GM19467 (cell line): ENCODE results near the gene CELSR3.

Source experiments
- ATAC-seq: cut with Tn5 transposase; IDR thresholded peaks from one replicate; pipeline ENCODE4 v1.9.1; 2021; ENCODE audit warnings: mild to moderate bottlenecking, moderate library complexity; ENCODE audit not compliant: unreplicated experiment

Gene CELSR3

GRCh38 chr3:48662753-48663488 is at the start of gene CELSR3:
TSS of gene CELSR3 (minus strand) at chr3:48662886. CDS start at chr3:48662634, 252 bp downstream.
- ATAC-seq: no peak

GRCh38 chr3:48711727-48712126 is 49.0 kb upstream of the CELSR3 start:
- ATAC-seq: no peak

- no peak for ATAC-seq
These were observed 46.4 kb upstream of the CELSR3 start for GRCh38 chr3:48709051-48709461.

- ATAC-seq: no peak
These were observed 45.8 kb upstream of the CELSR3 start for GRCh38 chr3:48708481-48708889.

GRCh38 chr3:48707157-48707556 is 44.5 kb upstream of the CELSR3 start:
- no peak for ATAC-seq

GRCh38 chr3:48702320-48702920 is 39.7 kb upstream of the CELSR3 start:
- no peak for ATAC-seq

GRCh38 chr3:48700731-48701405 is 38.2 kb upstream of the CELSR3 start:
- ATAC-seq: no peak

- no peak for ATAC-seq
These were observed 36.2 kb upstream of the CELSR3 start for GRCh38 chr3:48698891-48699290.

GRCh38 chr3:48697952-48698351 is 35.3 kb upstream of the CELSR3 start:
- ATAC-seq: no peak

- no peak for ATAC-seq
These were observed 33.9 kb upstream of the CELSR3 start for GRCh38 chr3:48696601-48697000.

- no peak for ATAC-seq
These were observed 33.5 kb upstream of the CELSR3 start for GRCh38 chr3:48696156-48696555.

- ATAC-seq: no peak
These were observed 32.7 kb upstream of the CELSR3 start for GRCh38 chr3:48695393-48695753.

GRCh38 chr3:48694610-48695392 is 32.1 kb upstream of the CELSR3 start:
- no peak for ATAC-seq

GRCh38 chr3:48693826-48694225 is 31.1 kb upstream of the CELSR3 start:
- no peak for ATAC-seq

- no peak for ATAC-seq
These were observed 29.9 kb upstream of the CELSR3 start for GRCh38 chr3:48692551-48692950.

GRCh38 chr3:48690846-48691458 is 28.3 kb upstream of the CELSR3 start:
- ATAC-seq: no peak

GRCh38 chr3:48689384-48689783 is 26.7 kb upstream of the CELSR3 start:
- no peak for ATAC-seq

- no peak for ATAC-seq
These were observed 26.0 kb upstream of the CELSR3 start for GRCh38 chr3:48688737-48689075.

GRCh38 chr3:48688032-48688736 is 25.5 kb upstream of the CELSR3 start:
- no peak for ATAC-seq

- no peak for ATAC-seq
These were observed 24.6 kb upstream of the CELSR3 start for GRCh38 chr3:48687220-48687678.
